HepG2 (cell line): Measurements from ENCODE around the gene PLPP7. TPM values are rescaled to one million over a fixed set of nuclear protein-coding genes. Genes with fewer than 3 reads are reported as not detected.

ENCODE experiments used
- ATAC-seq: fragments of 200-7000 bp; cut with Tn5 transposase; 3 replicates; pipeline ENCODE4 v1.9.1; 2020; ENCODE audit warnings: mild to moderate bottlenecking, moderate library complexity
- BruUV-seq: library from RNA; stranded (reverse); fragments of 400-500 nt; replicated peaks from 2 replicates; lab custom pipeline; 2021; lab: Mats Ljungman, UMichigan
- CTCF ChIA-PET: fragments of 300-600 bp; formaldehyde crosslinking; extraction: SDS; loops from one replicate; lab custom pipeline; 2021; ENCODE audit warnings: low total read pairs, inconsistent platforms, low intra/inter-chr PET ratio; lab: Yijun Ruan, JAX
- POLR2A ChIA-PET: fragments of 350-600 bp; sonication (Branson Sonifier 250); formaldehyde crosslinking; loops from one replicate; lab custom pipeline; 2020; ENCODE audit warnings: antibody characterized with exemption, inconsistent platforms; lab: Yijun Ruan, JAX
- DNase-seq: peaks from one replicate; pipeline ENCODE4 v3.0.0-alpha.2; 2015; ENCODE audit warnings: low spot score
- FAIRE-seq: peaks from 3 replicates; lab custom pipeline; 2011; peaks lifted over from hg19 to GRCh38; lab: Jason Lieb, UNC
- H2AFZ ChIP-seq: one replicate; pipeline ENCODE4 v1.6.1; 2011; ENCODE audit warnings: low read length, inconsistent platforms
- H3K27ac ChIP-seq: fragments of 300-600 bp; 3 replicates; pipeline ENCODE4 v1.8.0; 2011; ENCODE audit warnings: mixed run types, mild to moderate bottlenecking, mixed read lengths, low read length, inconsistent platforms; ENCODE audit not compliant: insufficient read depth; ENCODE audit errors: extremely low read length
- H3K27me3 ChIP-seq, 2 experiments: fragments of 200-600 bp in 1 of 2; 2 replicates in 1 of 2; 3 replicates in 1 of 2; pipeline versions ENCODE4 v1.6.0 to v1.8.0; 2011; ENCODE audit warnings: low read length in 2 of 2, mild to moderate bottlenecking in 2 of 2, moderate library complexity in 2 of 2, inconsistent platforms in 1 of 2; ENCODE audit not compliant: insufficient read depth in 2 of 2, control insufficient read depth in 1 of 2
- H3K36me3 ChIP-seq, 2 experiments: fragments of 200-600 bp in 1 of 2; replicated peaks in 1 of 2; 2 replicates in 1 of 2; 3 replicates in 1 of 2; pipeline versions ENCODE4 v1.5.1 to v1.8.0; 2011; ENCODE audit warnings: low read length in 2 of 2, inconsistent platforms in 1 of 2; ENCODE audit not compliant: insufficient read depth in 2 of 2, control insufficient read depth in 1 of 2
- H3K4me1 ChIP-seq: 2 replicates; pipeline ENCODE4 v1.5.1; 2012; ENCODE audit warnings: low read length, inconsistent platforms; ENCODE audit not compliant: insufficient read depth
- H3K4me2 ChIP-seq: 2 replicates; pipeline ENCODE4 v1.6.0; 2011; ENCODE audit warnings: low read depth, low read length, inconsistent platforms
- H3K4me3 ChIP-seq, 3 experiments: fragments of 200-600 bp in 1 of 3; sonication (generic), shearing (Covaris generic) in 1 of 3; replicated peaks in 1 of 3; 2 replicates each; pipeline ENCODE4 v1.5.1; 2011 to 2016; ENCODE audit warnings: low read length in 3 of 3, inconsistent platforms in 2 of 3, low read depth in 2 of 3, mild to moderate bottlenecking in 2 of 3, control low read depth in 1 of 3, mixed read lengths in 1 of 3; ENCODE audit not compliant: insufficient read depth in 1 of 3
- H3K79me2 ChIP-seq: one replicate; pipeline ENCODE4 v1.6.1; 2011; ENCODE audit warnings: low read length, inconsistent platforms; ENCODE audit not compliant: insufficient read depth
- H3K9ac ChIP-seq: 2 replicates; pipeline ENCODE4 v1.6.0; 2011; ENCODE audit warnings: mild to moderate bottlenecking, low read depth, low read length, inconsistent platforms; ENCODE audit not compliant: insufficient read depth
- H3K9me3 ChIP-seq: 2 replicates; pipeline ENCODE4 v1.5.1; 2012; ENCODE audit warnings: mild to moderate bottlenecking, low read length
- H4K20me1 ChIP-seq: 2 replicates; pipeline ENCODE4 v1.6.0; 2011; ENCODE audit warnings: inconsistent platforms, mild to moderate bottlenecking, low read length, moderate library complexity; ENCODE audit not compliant: insufficient read depth
- CREM ChIP-seq, 2 experiments: sonication (generic) in 1 of 2; formaldehyde crosslinking in 1 of 2; IDR thresholded peaks; 2 replicates each; pipeline versions ENCODE4 v1.4.0 to v1.6.1; 2016 to 2020; ENCODE audit warnings: antibody characterized with exemption in 1 of 2, mild to moderate bottlenecking in 1 of 2, missing genetic modification reagents in 1 of 2
- ELF1 ChIP-seq: sonication (generic); formaldehyde crosslinking; IDR thresholded peaks from 2 replicates; pipeline ENCODE4 v1.4.0; 2020; ENCODE audit warnings: missing genetic modification reagents
- FLYWCH1 ChIP-seq: sonication (generic); formaldehyde crosslinking; IDR thresholded peaks from 2 replicates; pipeline ENCODE4 v1.8.1; 2023; ENCODE audit warnings: mild to moderate bottlenecking, missing genetic modification reagents
- GABPB1 ChIP-seq: IDR thresholded peaks from 2 replicates; pipeline ENCODE4 v1.6.1; 2016; ENCODE audit warnings: mild to moderate bottlenecking, missing genetic modification reagents, moderate library complexity, missing compliant biosample characterization
- HCFC1 ChIP-seq: fragments of 150-350 bp; IDR thresholded peaks from 2 replicates; pipeline ENCODE4 v1.6.1; 2014; ENCODE audit warnings: low read depth, low read length
- HNRNPK ChIP-seq: fragments of 200-400 bp; formaldehyde crosslinking; IDR thresholded peaks from 2 replicates; pipeline ENCODE4 v1.6.1; 2018; ENCODE audit warnings: low read length, low read depth, moderate library complexity, mild to moderate bottlenecking; ENCODE audit not compliant: poor library complexity, severe bottlenecking
- KAT8 ChIP-seq: IDR thresholded peaks from 2 replicates; pipeline ENCODE4 v1.6.1; 2016; ENCODE audit warnings: missing genetic modification reagents, missing compliant biosample characterization
- NFE2 ChIP-seq: sonication (generic); formaldehyde crosslinking; IDR thresholded peaks from 2 replicates; pipeline ENCODE4 v1.4.0; 2020; ENCODE audit warnings: missing genetic modification reagents
- NPAS2 ChIP-seq: sonication (generic); formaldehyde crosslinking; IDR thresholded peaks from 2 replicates; pipeline ENCODE4 v1.8.0; 2022; ENCODE audit warnings: mild to moderate bottlenecking, missing genetic modification reagents, borderline replicate concordance
- NR2C2 ChIP-seq: sonication (generic); formaldehyde crosslinking; IDR thresholded peaks from 2 replicates; pipeline ENCODE4 v1.4.0; 2020; ENCODE audit warnings: missing genetic modification reagents, mild to moderate bottlenecking, moderate library complexity, borderline replicate concordance
- SMAD3 ChIP-seq: sonication (generic); formaldehyde crosslinking; IDR thresholded peaks from 2 replicates; pipeline ENCODE4 v1.4.0; 2020; ENCODE audit warnings: missing genetic modification reagents
- SRF ChIP-seq: IDR thresholded peaks from 2 replicates; pipeline ENCODE4 v1.6.1; 2011; ENCODE audit warnings: mild to moderate bottlenecking, low read depth, low read length, moderate library complexity
- ZHX1 ChIP-seq: sonication (generic); formaldehyde crosslinking; IDR thresholded peaks from 2 replicates; pipeline ENCODE4 v1.8.1; 2022; ENCODE audit warnings: low read depth, mild to moderate bottlenecking, missing genetic modification reagents
- ZNF143 ChIP-seq: sonication (generic); formaldehyde crosslinking; IDR thresholded peaks from 2 replicates; pipeline ENCODE4 v1.4.0; 2020; ENCODE audit warnings: missing genetic modification reagents
- ZNF275 ChIP-seq: sonication (generic); formaldehyde crosslinking; IDR thresholded peaks from 2 replicates; pipeline ENCODE4 v1.8.0; 2022; ENCODE audit warnings: missing genetic modification reagents, mild to moderate bottlenecking, inconsistent platforms, borderline replicate concordance
- ZNF343 ChIP-seq: sonication (generic); formaldehyde crosslinking; IDR thresholded peaks from 2 replicates; pipeline ENCODE4 v1.4.0; 2020; ENCODE audit warnings: mild to moderate bottlenecking, missing genetic modification reagents
- WGBS: methylation state at CpG from one replicate; pipeline ENCODE4 v1.1.6; 2017; ENCODE audit warnings: low lambda C conversion rate; 5-methylcytosine and 5-hydroxymethylcytosine counted together
- in situ Hi-C: cut with HindIII; loops from 2 replicates; pipeline ENCODE4 v1.10.0; 2017; ENCODE audit warnings: low pct_unique_long_range_greater_than_20kb; ENCODE audit not compliant: extremely low pct_ligation_motif_present
- intact Hi-C: fragments of 100-400 bp; cut with micrococcal nuclease; formaldehyde crosslinking; loops from one replicate; pipeline ENCODE4 v1.10.0; 2022; ENCODE audit not compliant: unreplicated experiment
- polyA plus RNA-seq, 8 experiments: library from polyadenylated mRNA; depleted of rRNA in 3 of 8; stranded (reverse) in 7 of 8; unstranded in 1 of 8; fragments of >200 nt; fragmentation: Illumina TruSeq in 4 of 8; extraction: Trizol in 4 of 8; gene quantifications; 2 replicates each; pipeline versions ENCODE4 v1.2.1 to v1.2.3, GENCODE V29; 2011 to 2016; ENCODE audit warnings: low read depth in 4 of 8, missing spikeins in 1 of 8, mixed read lengths in 1 of 8; ENCODE audit not compliant: insufficient read depth in 1 of 8
- total RNA-seq, 5 experiments: library from RNA; depleted of rRNA; stranded (reverse); fragments of >200 nt; fragmentation: Illumina TruSeq; extraction: Trizol; gene quantifications; 2 replicates each; pipeline ENCODE4 v1.2.3, GENCODE V29; 2016; ENCODE audit warnings: low read depth in 1 of 5
- TF ChIP-seq, protein P1 (sequence below): sonication (generic); formaldehyde crosslinking; IDR thresholded peaks from 2 replicates; pipeline ENCODE4 v1.5.0; 2020; ENCODE audit warnings: missing genetic modification reagents

Gene PLPP7
- total and polyA plus RNA-seq, 2 of the 13 experiments (the other 11 are each of a cell fraction or from before 2014, with no cell fraction given): 0.33 to 1.2 TPM

- peak overlapping the region; percentile 77 for H3K4me2 ChIP-seq
- peaks cover 40% of the 10 kb centered on the region for H3K4me1 ChIP-seq
- DNase-seq (peak; percentile 43), ATAC-seq (peak; percentile 28), FAIRE-seq (peak; percentile 60)
- peak overlapping the region; percentile 45 to 68 (median 52); a peak in 4 of 6 replicates for H3K4me3 ChIP-seq
- H3K27me3 ChIP-seq: peaks cover 22 to 85% of the 10 kb centered on the region in 2 experiments
- H3K79me2 ChIP-seq: no peaks in the 10 kb centered on the region
- BruUV-seq: no TSS peak
- no peak overlapping the region for H2AFZ ChIP-seq
- in situ Hi-C loops (no loop called here), intact Hi-C loops (loop anchor here (5.0 to 10.0 kb wide), 2 partner anchors 47 to 101 kb away; no protein-coding TSS in a partner anchor)
- WGBS: 32% methylated on average over 12 of the region's 59 CpGs
- H3K36me3 ChIP-seq: no peaks in the 10 kb centered on the region
- H4K20me1 ChIP-seq: peaks cover 3% of the 10 kb centered on the region; the same call in 1 of the 2 replicates
- CTCF ChIA-PET: no interaction called here
- no peaks in the 10 kb centered on the region for H3K9me3 ChIP-seq
- POLR2A ChIA-PET: no interaction called here
- H3K27ac ChIP-seq: no peak overlapping the region
- H3K9ac ChIP-seq: no peak overlapping the region
- peak; percentile 92 for TF ChIP-seq GABPB1
- TF ChIP-seq, protein P1, sequence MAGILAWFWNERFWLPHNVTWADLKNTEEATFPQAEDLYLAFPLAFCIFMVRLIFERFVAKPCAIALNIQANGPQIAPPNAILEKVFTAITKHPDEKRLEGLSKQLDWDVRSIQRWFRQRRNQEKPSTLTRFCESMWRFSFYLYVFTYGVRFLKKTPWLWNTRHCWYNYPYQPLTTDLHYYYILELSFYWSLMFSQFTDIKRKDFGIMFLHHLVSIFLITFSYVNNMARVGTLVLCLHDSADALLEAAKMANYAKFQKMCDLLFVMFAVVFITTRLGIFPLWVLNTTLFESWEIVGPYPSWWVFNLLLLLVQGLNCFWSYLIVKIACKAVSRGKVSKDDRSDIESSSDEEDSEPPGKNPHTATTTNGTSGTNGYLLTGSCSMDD (CRISPR knock-in tag): no peak
- TF ChIP-seq ZNF275 (CRISPR knock-in tag): 0 out of 2 replicates have a peak, but pooled peaks have one; percentile 21
- peak; percentile 89 for TF ChIP-seq ZNF143 (CRISPR knock-in tag)
- no peak for TF ChIP-seq FLYWCH1
- TF ChIP-seq ZNF343 (CRISPR knock-in tag): no peak
- no peak for TF ChIP-seq NFE2 (CRISPR knock-in tag)
- TF ChIP-seq KAT8 (CRISPR knock-in tag): peak; percentile 16; the same call in 1 of the 2 replicates
- peak; percentile 70 for TF ChIP-seq HCFC1
- no peak for TF ChIP-seq HNRNPK
- no peak for TF ChIP-seq NPAS2
- peak; percentile 57; the same call in 1 of the 2 replicates for TF ChIP-seq ELF1 (CRISPR knock-in tag)
- TF ChIP-seq SRF: peak; percentile 55; the same call in 1 of the 2 replicates
- no peak for TF ChIP-seq SMAD3 (CRISPR knock-in tag)
- TF ChIP-seq CREM (IDR thresholded peaks at IDR 0.05): peak; percentile 69
- no peak for TF ChIP-seq CREM (CRISPR knock-in tag; IDR thresholded peaks at IDR 0.05)
- TF ChIP-seq ZHX1 (CRISPR knock-in tag): no peak
- peak; percentile 80 for TF ChIP-seq NR2C2 (CRISPR knock-in tag)
Observed at GRCh38 chr9:131277910-131278701, 11.4 kb upstream of the PLPP7 start.
